NCI-H128 (cell line): Measurements from ENCODE around the gene SPRY4.
"Not testable (repeated sequence)": the region's sequence is repeated elsewhere in the genome, so short reads cannot be mapped to it uniquely, and the experiment has no call there.

Source experiments
- DNase-seq: peaks from one replicate; lab custom pipeline; 2025; ENCODE audit not compliant: unreplicated experiment; lab: John Stamatoyannopoulos, UW

SPRY4 gene

GRCh38 chr5:142295960-142296860 lies 28.6 kb downstream of the SPRY4 start:
- no peak for DNase-seq

GRCh38 chr5:142295084-142295758 lies 29.6 kb downstream of the SPRY4 start:
- no peak for DNase-seq

- no peak for DNase-seq
Measured at GRCh38 chr5:142293486-142293885, 31.3 kb downstream of the SPRY4 start.

- no peak for DNase-seq
Measured at GRCh38 chr5:142292808-142293207, 32.0 kb downstream of the SPRY4 start.

- DNase-seq: no peak
Measured at GRCh38 chr5:142292249-142292648, 32.6 kb downstream of the SPRY4 start.

GRCh38 chr5:142290577-142291299 lies 34.1 kb downstream of the SPRY4 start:
- no peak for DNase-seq

- no peak for DNase-seq
Measured at GRCh38 chr5:142289708-142290576, 34.9 kb downstream of the SPRY4 start.

GRCh38 chr5:142287973-142288313 lies 36.9 kb downstream of the SPRY4 start:
- DNase-seq: no peak

GRCh38 chr5:142287096-142287972 lies 37.5 kb downstream of the SPRY4 start:
- no peak for DNase-seq

GRCh38 chr5:142286111-142286510 lies 38.7 kb downstream of the SPRY4 start:
- no peak for DNase-seq

GRCh38 chr5:142283304-142283703 lies 41.5 kb downstream of the SPRY4 start:
- no peak for DNase-seq

- DNase-seq: no peak
Measured at GRCh38 chr5:142281966-142282365, 42.9 kb downstream of the SPRY4 start.

- no peak for DNase-seq
Measured at GRCh38 chr5:142281008-142281367, 43.8 kb downstream of the SPRY4 start.

- DNase-seq: no peak
Measured at GRCh38 chr5:142280066-142281007, 44.5 kb downstream of the SPRY4 start.

GRCh38 chr5:142278627-142279026 lies 46.2 kb downstream of the SPRY4 start:
- no peak for DNase-seq

GRCh38 chr5:142277796-142278195 lies 47.0 kb downstream of the SPRY4 start:
- no peak for DNase-seq

GRCh38 chr5:142276517-142276916 lies 48.3 kb downstream of the SPRY4 start:
- DNase-seq: no peak

- no peak for DNase-seq
Measured at GRCh38 chr5:142275496-142275895, 49.3 kb downstream of the SPRY4 start.

GRCh38 chr5:142272596-142272995 lies 52.2 kb downstream of the SPRY4 start:
- not testable (repeated sequence) for DNase-seq
